DMS114 treated with DMSO at 0.1 percent for 48 hours (cell line): ENCODE data around the gene HABP2.

ENCODE experiments used
- DNase-seq: peaks from one replicate; lab custom pipeline; 2025; ENCODE audit not compliant: unreplicated experiment; lab: John Stamatoyannopoulos, UW

HABP2 gene

GRCh38 chr10:113552701-113553100, at the start of gene HABP2:
Gene HABP2, plus strand, starts transcription at chr10:113553053. Its CDS starts 69 bp downstream, at chr10:113553122.
- DNase-seq, result no peak

DNA sequence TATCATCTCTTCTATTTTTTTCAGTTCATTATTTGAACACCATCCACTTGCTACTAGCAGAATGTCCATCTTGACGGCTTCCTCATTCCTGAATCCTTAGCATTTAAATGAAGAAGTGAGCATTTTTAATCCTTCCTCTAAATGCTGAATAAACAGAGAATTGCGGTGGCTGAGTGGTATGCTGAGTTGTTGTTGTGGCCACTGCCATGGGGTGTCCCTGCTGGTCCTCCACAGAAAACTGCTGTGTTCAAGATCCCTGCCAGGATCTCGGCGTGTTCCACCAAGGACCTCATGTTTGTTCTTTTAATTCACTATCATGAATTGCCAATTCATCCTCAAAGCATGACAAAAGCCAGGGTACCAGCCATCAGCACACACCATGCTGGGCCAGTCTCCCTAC, 48.9 kb upstream of the HABP2 start:
- DNase-seq, result no peak

GRCh38 chr10:113504423-113504822, 48.4 kb upstream of the HABP2 start:
- no peak for DNase-seq

DNA sequence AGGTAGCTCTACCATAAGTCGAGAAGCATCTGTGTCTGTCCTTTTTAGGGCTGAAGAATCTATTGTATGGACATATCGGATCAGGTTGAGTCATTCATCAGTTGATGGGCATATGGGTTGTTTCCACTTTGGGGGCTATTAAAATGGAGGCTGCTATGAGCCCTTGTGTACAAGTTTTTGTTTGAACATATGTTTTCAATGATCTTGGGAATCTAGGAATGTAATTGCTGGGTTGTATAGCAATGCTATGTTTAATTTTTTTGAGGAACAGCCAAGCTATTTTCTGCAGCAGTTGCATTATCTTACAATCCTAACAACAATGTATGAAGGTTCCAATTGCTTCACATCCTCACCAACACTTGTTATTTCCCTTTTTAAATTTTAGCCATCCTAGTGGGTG, 46.4 kb upstream of the HABP2 start:
- no peak for DNase-seq

GRCh38 chr10:113511419-113511818, 41.4 kb upstream of the HABP2 start:
- DNase-seq, result no peak

GRCh38 chr10:113515161-113515560, 37.7 kb upstream of the HABP2 start:
- no peak for DNase-seq

- DNase-seq, result no peak
These were observed 37.3 kb upstream of the HABP2 start for GRCh38 chr10:113515601-113516000.

DNA sequence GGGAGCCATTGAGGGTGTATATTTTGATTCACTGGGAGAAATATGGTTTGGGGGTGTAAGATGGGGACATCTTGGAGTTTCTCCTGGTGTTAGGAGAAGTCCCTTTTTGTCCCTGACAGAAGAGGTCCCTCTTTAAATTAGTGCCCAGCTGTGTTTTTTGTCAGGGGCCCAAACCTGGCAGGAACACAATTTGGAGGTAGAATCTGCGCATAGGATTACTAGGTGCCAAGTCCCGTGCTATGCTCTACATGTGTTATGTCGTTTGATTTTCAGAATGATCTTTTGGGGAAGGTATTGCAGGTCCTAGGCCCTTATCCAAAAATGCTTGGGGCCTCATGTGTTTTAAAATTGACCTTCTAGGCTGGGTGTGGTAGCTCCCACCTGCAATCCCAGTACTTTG, 36.8 kb upstream of the HABP2 start:
- no peak for DNase-seq

- no peak for DNase-seq
These were observed 35.5 kb upstream of the HABP2 start for GRCh38 chr10:113517165-113517900.

- DNase-seq, result no peak
These were observed 35.0 kb upstream of the HABP2 start for GRCh38 chr10:113517901-113518260.

- no peak for DNase-seq
These were observed 34.4 kb upstream of the HABP2 start for GRCh38 chr10:113518415-113518814.

GRCh38 chr10:113518816-113519591, 33.8 kb upstream of the HABP2 start:
- no peak for DNase-seq

DNA sequence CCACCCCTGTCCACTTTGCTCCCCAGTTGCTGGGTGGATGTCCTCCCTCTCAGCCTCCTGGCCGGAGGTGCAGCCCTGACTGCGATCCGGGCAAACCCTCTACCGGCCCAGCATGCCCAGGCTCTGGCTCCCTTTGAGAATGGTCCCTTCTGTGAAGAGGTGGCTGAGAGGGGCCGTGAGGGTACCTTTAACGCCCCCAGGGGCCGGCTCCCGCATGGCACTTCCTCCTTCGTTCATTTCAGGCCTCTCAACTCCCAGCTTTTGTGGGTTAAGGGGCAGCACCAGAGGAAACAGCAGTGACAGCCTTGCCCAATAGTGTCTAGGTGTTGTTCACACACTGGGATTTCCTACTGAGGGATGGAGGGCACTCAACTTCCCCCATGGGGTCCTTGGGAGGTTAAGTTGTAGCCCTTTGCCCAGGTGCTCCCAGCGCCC, 33.2 kb upstream of the HABP2 start:
- DNase-seq, result no peak

DNA sequence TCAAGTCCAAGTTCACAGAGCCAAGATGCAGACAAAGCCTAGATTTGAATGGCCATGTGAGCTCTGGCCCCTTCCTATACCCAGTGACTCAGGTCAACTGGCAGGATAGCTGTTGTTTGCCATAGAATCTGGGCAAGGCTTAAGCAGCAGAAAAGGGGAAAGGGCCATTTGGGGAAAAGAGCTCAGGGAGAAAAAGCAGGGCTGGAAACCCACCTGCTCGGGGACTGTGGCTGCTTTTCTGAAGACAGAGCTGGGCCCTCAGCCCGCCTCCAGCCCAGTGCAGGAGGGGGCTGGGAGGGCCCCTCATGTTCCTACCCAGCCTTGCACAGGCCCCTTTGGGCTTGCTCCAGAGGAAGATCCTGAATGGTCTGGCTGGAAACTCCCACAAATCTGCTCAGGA, 32.6 kb upstream of the HABP2 start:
- no peak for DNase-seq

GRCh38 chr10:113520690-113521474, 32.0 kb upstream of the HABP2 start:
- DNase-seq, result peak; percentile 63

- no peak for DNase-seq
These were observed 31.4 kb upstream of the HABP2 start for GRCh38 chr10:113521475-113521795.

DNA sequence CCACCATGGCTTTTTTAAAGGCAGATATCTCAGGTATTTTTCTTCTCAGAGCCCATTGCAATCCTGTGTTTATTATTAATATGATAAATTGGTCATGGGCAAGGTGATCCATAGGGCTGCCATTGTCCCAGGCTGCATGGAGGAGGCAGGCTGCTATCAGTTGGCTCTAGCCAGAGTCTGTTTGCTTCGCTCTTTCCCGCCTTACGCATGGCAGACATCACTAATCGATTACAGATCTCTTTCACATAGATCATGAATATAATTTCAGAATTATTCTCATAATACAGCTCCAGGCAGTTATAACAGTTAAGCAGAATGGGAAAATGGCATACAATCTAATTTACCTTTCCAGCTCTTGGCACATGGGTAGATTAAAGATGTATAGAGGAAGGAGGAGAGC, 30.4 kb upstream of the HABP2 start:
- no peak for DNase-seq

GRCh38 chr10:113523071-113523470, 29.8 kb upstream of the HABP2 start:
- no peak for DNase-seq

- DNase-seq, result no peak
These were observed 29.2 kb upstream of the HABP2 start for GRCh38 chr10:113523628-113524027.

DNA sequence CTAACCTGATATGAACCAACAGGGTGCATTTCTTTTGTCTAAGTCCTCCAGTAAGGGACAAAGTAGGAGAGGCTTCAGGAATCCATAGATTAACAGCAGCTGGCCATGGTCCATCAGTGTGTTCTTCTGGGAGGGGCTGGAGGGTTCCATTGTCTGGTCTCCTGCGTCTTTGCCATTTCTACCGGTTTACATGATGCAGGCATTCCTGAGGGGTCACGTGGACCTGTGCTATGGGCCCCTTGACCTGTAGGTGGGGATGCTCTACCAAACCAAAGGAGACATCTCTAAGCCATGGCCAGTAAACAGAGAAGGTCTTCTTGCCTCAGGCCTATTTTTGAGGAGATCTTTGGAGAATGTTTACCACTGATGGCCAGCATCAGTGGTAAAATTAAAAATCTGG, 28.7 kb upstream of the HABP2 start:
- no peak for DNase-seq

GRCh38 chr10:113524539-113525490, 28.0 kb upstream of the HABP2 start:
- no peak for DNase-seq
